Breast epithelium (tissue), 4 donors: ENCODE measurements around the gene HDAC8. TPM values are rescaled to one million over a fixed set of nuclear protein-coding genes. Genes with fewer than 3 reads are reported as not detected.

Experiments used
- DNase-seq, 2 donors: peaks; one replicate each; pipeline ENCODE4 v3.0.0-alpha.2; 2019; ENCODE audit warnings: low spot score in 2 of 2
- H3K27ac ChIP-seq, 2 donors: fragments of 200-600 bp; sonication (generic) in 1 of 2; one replicate each; pipeline ENCODE4 v1.5.1; 2016 to 2019; ENCODE audit warnings: mild to moderate bottlenecking in 1 of 2
- H3K27me3 ChIP-seq, 2 donors: fragments of 200-600 bp; sonication (generic) in 1 of 2; one replicate each; pipeline versions ENCODE4 v1.5.1 to v1.6.0; 2017 to 2019; ENCODE audit warnings: control low read depth in 1 of 2, mild to moderate bottlenecking in 1 of 2
- H3K36me3 ChIP-seq: fragments of 200-600 bp; one replicate; pipeline ENCODE4 v1.5.1; 2019
- H3K4me1 ChIP-seq, 2 donors: fragments of 200-600 bp; sonication (generic); one replicate each; pipeline ENCODE4 v1.5.1; 2016 to 2019; ENCODE audit warnings: control low read depth in 1 of 2
- H3K4me3 ChIP-seq, 3 donors: fragments of 200-600 bp; sonication (generic); 1 replicate in 2 of 3; 2 replicates in 1 of 3; pipeline ENCODE4 v1.5.1; 2016 to 2019; ENCODE audit warnings: mild to moderate bottlenecking in 3 of 3, moderate library complexity in 2 of 3
- H3K9me3 ChIP-seq, 2 donors: fragments of 200-600 bp; sonication (generic) in 1 of 2; one replicate each; pipeline ENCODE4 v1.5.1; 2016 to 2019; ENCODE audit warnings: control low read depth in 1 of 2
- CTCF ChIP-seq, 3 donors: fragments of 450-650 bp; IDR thresholded peaks; one replicate each; pipeline ENCODE4 v1.5.1; 2016 to 2017; ENCODE audit warnings: antibody characterized with exemption in 3 of 3, mild to moderate bottlenecking in 3 of 3, moderate library complexity in 3 of 3
- POLR2A ChIP-seq: fragments of 450-650 bp; IDR thresholded peaks from one replicate; pipeline ENCODE4 v1.6.1; 2016; ENCODE audit warnings: antibody characterized with exemption, mild to moderate bottlenecking, moderate library complexity
- POLR2AphosphoS5 ChIP-seq, 3 donors: sonication (generic); formaldehyde crosslinking; IDR thresholded peaks; one replicate each; pipeline ENCODE4 v1.6.1; 2017; ENCODE audit warnings: antibody characterized with exemption in 3 of 3
- intact Hi-C: fragments of 100-400 bp; cut with DNase I; formaldehyde crosslinking; loops from one replicate; pipeline ENCODE4 v1.15.1; 2023; ENCODE audit warnings: low total_unique reads
- total RNA-seq, 3 donors: library from RNA; depleted of rRNA; stranded (reverse); fragments of >200 nt; gene quantifications; one replicate each; pipeline ENCODE4 v1.1.0, GENCODE V29; 2016

HDAC8 gene
- total RNA-seq, result 10 to 100 TPM; 29.1 to 62.6 (median 51.5) TPM

- Histone ChIP-seq H3K9me3 (no peaks in the 10 kb centered on the region), H3K27ac (peak within 1 kb of the TSS; percentile 79 to 83), H3K4me3 (peak within 1 kb of the TSS; percentile 57 to 66 (median 59)), H3K27me3 (peaks cover 0 to 33% of the 10 kb centered on the region in 2 donors), H3K36me3 (no peaks in the 10 kb centered on the region), H3K4me1 (no peaks in the 10 kb centered on the region)
- intact Hi-C loops, result no loop called here
- DNase-seq, result peak; percentile 31 to 54
- no peak for TF ChIP-seq CTCF (IDR thresholded peaks at IDR 0.05)
- TF ChIP-seq POLR2AphosphoS5 (IDR thresholded peaks at IDR 0.05), result peak in 1 of 3 donors; percentile 52
These were observed at the start of gene HDAC8 for GRCh38 chrX:72572248-72573157. HDAC8 (minus strand) TSS chrX:72572843; CDS start chrX:72572761, 82 bp downstream.

GRCh38 chrX:72621625-72622485, 49.2 kb upstream of the HDAC8 start:
- DNase-seq, result no peak
- no peaks in the 10 kb centered on the region for H3K4me1 ChIP-seq
- no peaks in the 10 kb centered on the region for H3K9me3 ChIP-seq
- H3K36me3 ChIP-seq, result no peaks in the 10 kb centered on the region
- H3K27me3 ChIP-seq, result no peaks in the 10 kb centered on the region
- TF ChIP-seq CTCF (IDR thresholded peaks at IDR 0.05), result no peak
- no peak for TF ChIP-seq POLR2AphosphoS5 (IDR thresholded peaks at IDR 0.05)
- TF ChIP-seq POLR2A, result no peak
- H3K27ac ChIP-seq, result peak overlapping the region; percentile 56 to 73
- no peak overlapping the region for H3K4me3 ChIP-seq
- intact Hi-C loops, result no loop called here

GRCh38 chrX:72621163-72621562, 48.5 kb upstream of the HDAC8 start:
- DNase-seq, result no peak
- Histone ChIP-seq H3K27ac (peak overlapping the region; percentile 56 to 73), H3K9me3 (no peaks in the 10 kb centered on the region), H3K4me3 (no peak overlapping the region), H3K27me3 (no peaks in the 10 kb centered on the region), H3K36me3 (no peaks in the 10 kb centered on the region), H3K4me1 (no peaks in the 10 kb centered on the region)
- TF ChIP-seq POLR2AphosphoS5 (IDR thresholded peaks at IDR 0.05), result no peak
- TF ChIP-seq CTCF (IDR thresholded peaks at IDR 0.05), result no peak
- TF ChIP-seq POLR2A, result no peak
- intact Hi-C loops, result no loop called here

- TF ChIP-seq POLR2A, result no peak
- peak in 1 of 3 donors; percentile 43 for TF ChIP-seq POLR2AphosphoS5 (IDR thresholded peaks at IDR 0.05)
- H3K9me3 ChIP-seq, result no peaks in the 10 kb centered on the region
- H3K4me3 ChIP-seq, result no peak overlapping the region
- H3K27me3 ChIP-seq, result no peaks in the 10 kb centered on the region
- H3K36me3 ChIP-seq, result no peaks in the 10 kb centered on the region
- H3K4me1 ChIP-seq, result no peaks in the 10 kb centered on the region
- DNase-seq, result peak; percentile 43 to 54
- peak overlapping the region; percentile 56 to 73 for H3K27ac ChIP-seq
- intact Hi-C loops, result no loop called here
These were observed 48.0 kb upstream of the HDAC8 start for GRCh38 chrX:72620550-72621145.

GRCh38 chrX:72609313-72609712, 36.7 kb upstream of the HDAC8 start:
- H3K4me1 ChIP-seq, result no peaks in the 10 kb centered on the region
- no peaks in the 10 kb centered on the region for H3K9me3 ChIP-seq
- no peak overlapping the region for H3K4me3 ChIP-seq
- no peak for DNase-seq
- peaks cover 0 to 23% of the 10 kb centered on the region in 2 donors for H3K27me3 ChIP-seq
- intact Hi-C loops, result no loop called here
- TF ChIP-seq CTCF (IDR thresholded peaks at IDR 0.05) (no peak), POLR2AphosphoS5 (IDR thresholded peaks at IDR 0.05) (no peak), POLR2A (no peak)
- H3K27ac ChIP-seq, result no peak overlapping the region
- no peaks in the 10 kb centered on the region for H3K36me3 ChIP-seq
